GM12872 (cell line): Measurements from ENCODE around the gene NCKAP1.

Experiments
- TF ChIP-seq, protein P1 (sequence below): IDR thresholded peaks from 3 replicates; pipeline ENCODE4 v1.5.1; 2011; ENCODE audit warnings: low read depth, mild to moderate bottlenecking, low read length, moderate library complexity; ENCODE audit not compliant: insufficient read depth

NCKAP1 gene

DNA sequence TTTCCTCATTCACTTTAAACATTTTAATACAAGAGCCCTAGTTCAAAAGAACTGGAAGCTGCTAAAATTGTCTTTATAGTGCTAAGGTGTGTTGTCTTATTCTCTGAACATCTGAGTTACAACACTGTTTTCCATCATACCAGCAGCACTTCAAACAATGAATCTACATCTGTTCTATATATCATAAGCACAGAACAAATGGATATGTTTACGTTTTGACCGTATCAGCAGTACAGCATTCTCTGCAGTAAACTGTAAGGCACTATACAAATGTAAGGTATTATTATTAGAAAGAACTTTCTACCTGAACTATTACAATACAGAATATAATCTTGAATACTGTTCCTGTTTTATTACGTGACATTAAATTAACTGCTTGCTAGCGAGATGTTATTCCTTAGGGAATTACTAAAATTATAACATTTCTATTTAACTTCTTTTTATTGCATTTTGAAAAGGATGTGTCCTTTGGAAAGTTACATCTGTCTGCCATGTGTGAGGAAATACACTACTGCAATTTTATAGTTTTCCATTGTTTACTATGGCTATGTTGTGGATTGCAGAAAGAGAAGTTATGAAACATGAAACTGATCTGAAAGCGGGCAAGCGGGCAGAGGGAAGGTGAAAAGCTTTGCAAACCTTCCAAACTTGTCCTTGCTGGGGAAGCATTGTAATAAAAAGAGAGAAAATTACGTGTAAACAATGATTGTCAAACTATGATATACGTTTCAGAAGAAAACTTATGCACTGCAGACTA lies 13.7 kb downstream of the NCKAP1 start:
- TF ChIP-seq, protein P1, sequence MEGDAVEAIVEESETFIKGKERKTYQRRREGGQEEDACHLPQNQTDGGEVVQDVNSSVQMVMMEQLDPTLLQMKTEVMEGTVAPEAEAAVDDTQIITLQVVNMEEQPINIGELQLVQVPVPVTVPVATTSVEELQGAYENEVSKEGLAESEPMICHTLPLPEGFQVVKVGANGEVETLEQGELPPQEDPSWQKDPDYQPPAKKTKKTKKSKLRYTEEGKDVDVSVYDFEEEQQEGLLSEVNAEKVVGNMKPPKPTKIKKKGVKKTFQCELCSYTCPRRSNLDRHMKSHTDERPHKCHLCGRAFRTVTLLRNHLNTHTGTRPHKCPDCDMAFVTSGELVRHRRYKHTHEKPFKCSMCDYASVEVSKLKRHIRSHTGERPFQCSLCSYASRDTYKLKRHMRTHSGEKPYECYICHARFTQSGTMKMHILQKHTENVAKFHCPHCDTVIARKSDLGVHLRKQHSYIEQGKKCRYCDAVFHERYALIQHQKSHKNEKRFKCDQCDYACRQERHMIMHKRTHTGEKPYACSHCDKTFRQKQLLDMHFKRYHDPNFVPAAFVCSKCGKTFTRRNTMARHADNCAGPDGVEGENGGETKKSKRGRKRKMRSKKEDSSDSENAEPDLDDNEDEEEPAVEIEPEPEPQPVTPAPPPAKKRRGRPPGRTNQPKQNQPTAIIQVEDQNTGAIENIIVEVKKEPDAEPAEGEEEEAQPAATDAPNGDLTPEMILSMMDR: no peak

DNA sequence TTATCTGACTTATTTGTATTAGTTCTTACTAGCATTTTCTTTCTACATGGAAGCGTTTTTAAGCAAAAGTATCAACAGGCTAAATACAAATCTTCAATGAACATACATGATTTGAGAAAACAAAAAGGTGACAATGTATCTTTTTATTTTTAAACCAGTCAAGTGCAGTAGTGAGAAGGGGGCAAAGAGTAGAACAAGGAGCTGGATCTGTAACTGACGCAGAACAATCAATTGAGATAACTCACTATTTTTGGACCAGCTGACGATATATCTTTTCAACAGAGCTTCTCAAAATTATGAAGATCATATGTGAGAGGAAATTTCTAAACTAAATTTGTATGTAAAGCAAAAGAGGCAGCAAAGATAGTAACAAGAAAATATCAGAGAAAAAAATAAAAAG lies 15.5 kb downstream of the NCKAP1 start:
- TF ChIP-seq, protein P1: no peak

DNA sequence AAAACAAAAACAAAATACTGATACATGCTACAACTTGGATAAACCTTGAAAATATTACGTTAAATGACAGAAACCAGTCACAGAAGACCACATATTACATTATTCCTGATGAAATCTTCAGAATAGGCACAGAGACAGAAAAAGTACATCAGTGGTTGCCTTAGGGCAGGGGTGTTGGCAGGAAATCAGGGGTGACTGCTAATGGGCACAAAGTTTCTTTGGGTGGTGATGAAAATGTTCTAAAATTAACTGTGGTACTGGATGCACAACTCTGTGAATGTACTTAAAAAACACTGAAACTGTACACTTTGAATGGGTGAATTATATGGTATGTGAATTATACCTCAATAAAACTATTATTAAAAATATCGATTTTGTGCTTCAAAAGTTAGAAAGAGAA lies 16.6 kb downstream of the NCKAP1 start:
- TF ChIP-seq, protein P1: no peak

DNA sequence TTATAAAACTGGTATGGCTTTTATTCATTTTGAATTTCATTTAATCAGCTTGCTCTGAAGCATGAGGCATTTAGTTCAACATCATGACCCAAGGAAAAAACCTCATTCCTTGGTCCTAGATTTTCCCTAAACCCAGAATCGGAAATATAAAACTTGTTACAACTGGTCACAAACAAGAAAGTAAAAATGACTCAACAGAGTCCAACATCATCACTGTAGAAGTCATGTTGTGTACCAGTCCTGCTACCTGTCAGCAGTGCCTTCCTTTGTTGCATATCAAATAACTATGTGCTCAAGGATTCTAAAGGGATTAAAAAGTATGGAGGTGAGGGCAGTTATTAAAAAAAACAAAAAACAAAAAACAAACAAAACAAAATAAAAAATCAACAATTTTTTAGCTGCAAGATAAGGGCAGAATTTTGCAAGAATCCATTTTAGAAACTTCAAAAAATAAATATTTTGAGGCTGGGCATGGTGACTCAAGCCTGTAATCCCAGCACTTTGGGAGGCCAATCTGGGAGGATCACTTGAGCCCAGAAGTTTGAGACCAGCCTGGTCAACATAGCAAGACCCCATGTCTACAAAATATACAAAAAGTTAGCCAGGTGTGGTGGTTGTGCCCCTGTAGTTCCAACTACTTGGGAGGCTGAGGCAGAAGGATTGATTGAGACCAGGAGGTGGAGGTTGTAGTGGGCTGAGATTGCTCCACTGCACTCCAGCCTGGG lies 18.4 kb downstream of the NCKAP1 start:
- TF ChIP-seq, protein P1: no peak

DNA sequence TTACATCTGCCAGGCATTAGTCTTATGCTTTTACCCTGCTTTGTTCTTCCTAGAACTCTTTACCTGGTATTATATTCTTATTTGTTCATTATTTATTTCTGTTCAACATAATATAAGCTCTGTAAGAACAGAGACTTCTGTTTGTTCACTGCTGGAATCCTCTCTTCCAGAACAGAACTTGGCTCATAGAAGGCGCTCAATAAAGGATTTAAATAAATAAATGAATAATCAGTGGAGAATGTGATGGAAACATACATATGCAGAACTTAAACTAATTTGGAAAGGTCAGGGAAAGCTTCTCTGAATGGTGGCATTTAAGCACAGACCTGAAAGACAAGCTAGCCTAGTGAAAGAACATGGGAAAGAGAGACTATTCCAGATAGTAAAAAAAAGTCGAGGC lies 24.3 kb downstream of the NCKAP1 start:
- TF ChIP-seq, protein P1: no peak

DNA sequence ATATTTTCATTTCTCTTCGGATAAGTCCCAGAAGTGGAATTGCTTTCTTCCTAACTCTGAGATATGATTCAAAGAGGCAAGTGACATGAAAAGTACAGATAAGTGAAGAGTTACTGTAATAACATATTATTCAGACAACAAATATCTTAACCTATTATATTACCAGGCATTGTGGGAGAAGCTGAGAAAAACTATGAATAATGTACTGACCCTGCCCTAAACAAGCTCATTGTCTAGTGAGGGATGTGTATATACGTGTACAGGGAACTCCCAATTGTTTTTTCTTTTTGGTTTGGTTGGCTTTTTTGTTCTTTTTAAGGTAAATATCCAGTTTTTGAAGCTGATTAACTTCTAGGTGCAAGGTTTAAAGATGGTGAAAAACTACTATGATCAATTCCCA lies 26.5 kb downstream of the NCKAP1 start:
- TF ChIP-seq, protein P1: no peak

DNA sequence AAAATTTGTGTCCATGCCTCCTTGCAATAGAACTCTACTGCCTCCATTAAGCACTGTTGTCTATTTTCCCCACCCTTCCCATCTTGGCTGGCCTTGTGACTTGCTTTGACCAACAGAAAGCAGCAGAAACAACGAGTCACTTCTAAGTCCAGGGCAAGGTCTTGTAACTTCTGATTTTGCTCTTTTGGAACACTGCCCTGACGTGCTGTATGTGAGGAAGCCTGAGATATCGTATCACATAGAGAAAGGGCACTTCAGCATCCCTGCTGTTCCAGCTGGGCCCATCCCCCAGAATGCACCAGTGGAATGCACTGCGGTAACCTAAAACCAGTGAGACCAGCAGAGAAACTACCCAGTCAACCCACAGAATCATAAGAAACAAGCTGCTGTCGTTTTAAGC lies 28.1 kb downstream of the NCKAP1 start:
- TF ChIP-seq, protein P1: no peak
